ENCODE data around the gene LMNTD1. TPM values are rescaled to one million over a fixed set of nuclear protein-coding genes. Genes with fewer than 3 reads are reported as not detected.

Gene LMNTD1
- polyA plus RNA-seq, 4 donors, result 0.12 to 0.17 TPM; not detected in 2

DNA sequence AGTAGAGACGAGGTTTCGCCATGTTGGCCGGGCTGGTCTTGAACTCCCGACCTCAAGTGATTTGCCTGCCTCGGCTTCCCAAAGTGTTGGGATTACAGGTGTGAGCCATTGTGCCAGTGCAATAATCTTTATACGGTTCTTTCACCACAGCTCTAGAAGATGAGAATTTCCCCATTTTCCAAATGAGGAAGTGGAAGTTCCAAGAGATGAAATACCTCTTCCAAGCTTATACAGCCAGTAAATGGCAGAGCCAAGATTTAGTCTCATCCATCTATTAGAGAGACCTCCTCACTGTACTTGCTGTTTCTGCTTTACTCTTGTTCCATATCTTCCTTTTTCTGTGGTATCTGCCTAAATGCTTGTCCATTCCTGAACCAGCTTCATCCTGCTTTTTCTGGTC, 3.1 kb upstream of the LMNTD1 start:
- no peak for DNase-seq (ENCODE audit: low read depth in 4 of 4, low spot score in 3 of 4)

DNA sequence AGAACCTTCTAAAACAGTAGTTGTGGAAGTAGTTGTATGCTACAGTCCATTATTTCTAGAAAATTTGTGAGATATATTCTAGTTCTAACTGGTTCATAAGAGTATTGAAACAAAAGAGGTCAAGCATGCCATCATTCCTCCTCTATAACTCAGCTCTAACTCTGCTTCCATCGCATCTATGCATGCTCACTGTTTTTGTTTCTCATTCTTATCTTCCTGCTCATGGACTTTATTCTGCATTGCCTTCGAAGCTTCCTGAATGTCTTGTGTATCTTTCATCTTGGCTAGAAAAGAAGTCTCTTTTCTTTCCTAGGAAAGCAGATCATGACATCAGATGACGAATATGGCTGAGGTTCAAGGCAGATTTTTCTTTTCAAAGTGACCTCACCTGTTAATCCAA, 402 bp downstream of the LMNTD1 start:
- no peak for DNase-seq (ENCODE audit: low read depth in 4 of 4, low spot score in 3 of 4)

DNA sequence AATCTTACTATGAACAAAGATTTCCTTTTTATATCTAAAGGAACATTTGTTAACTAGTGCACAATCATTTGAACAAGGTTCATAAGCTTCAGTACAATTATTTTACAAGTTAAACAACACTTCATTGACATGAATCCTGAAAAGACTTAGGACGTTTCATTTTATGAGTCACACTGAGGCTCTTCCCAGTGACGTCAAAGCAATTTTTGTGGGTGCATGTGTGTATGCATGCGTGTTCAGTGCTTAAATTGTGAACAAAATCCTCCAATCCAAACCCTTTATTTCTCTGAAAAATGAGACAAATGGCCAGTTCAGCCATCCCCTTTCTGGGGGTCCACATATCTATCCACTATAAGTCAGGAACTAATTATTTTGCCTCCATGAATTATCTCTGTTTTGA, 2.9 kb downstream of the LMNTD1 start:
- DNase-seq (ENCODE audit: low read depth in 4 of 4, low spot score in 3 of 4), result no peak

DNA sequence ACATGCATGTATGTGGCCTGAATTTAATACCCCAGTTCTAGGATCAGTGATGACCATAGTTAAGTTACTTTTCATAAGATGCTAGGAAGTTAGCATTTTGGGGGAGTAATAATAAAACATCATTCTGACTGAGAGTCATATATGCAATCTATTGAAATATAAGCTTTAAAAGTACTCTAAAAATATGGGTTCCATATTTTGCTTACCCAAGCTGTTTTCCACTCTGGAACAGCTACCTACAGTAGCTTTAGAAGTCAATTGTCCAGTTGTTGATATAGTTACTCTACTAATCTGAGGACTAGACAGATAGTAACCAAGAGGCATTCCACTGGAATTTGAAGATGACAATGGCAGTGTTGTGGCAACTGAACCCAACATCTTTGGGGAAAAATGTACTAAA, 4.0 kb downstream of the LMNTD1 start:
- no peak for DNase-seq (ENCODE audit: low read depth in 4 of 4, low spot score in 3 of 4)

DNA sequence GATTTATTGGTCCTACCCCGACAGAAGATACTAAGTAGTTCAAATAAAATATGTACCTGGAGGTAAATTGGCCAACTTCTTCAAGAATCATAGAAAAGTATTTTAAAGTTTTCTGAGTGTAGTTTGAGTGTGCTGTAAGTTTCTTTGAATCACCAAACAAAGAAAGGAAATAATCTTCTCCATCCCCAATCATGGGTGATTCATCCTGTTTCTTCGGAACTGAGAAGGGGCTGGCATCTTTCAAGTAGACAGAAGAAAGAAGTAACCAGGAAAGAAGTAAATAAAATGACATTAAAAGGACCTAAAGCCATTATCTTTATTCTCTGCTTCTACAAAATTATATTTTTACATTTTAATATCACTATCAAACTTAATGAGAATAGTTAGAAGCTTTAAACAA, 6.8 kb downstream of the LMNTD1 start:
- DNase-seq (ENCODE audit: low read depth in 4 of 4, low spot score in 3 of 4), result no peak

DNA sequence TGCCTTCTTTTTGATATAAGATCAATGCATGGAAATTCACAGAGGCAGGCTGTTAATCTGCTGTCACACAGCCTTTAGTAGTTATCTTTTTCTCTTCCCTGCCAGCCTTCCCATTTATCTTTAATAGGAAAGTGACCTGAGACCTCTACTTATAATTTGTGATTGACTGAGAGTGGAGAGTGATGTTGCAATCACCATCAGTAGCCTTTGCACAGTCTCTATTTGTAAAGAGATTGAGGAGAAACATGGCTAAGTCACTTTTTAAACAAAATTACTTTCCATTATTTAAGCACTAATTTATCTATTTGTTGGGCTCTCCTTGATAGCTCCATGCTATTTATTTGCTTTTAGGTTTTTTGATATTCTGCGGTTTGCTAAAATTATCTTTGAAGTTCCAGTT, 19.9 kb downstream of the LMNTD1 start:
- DNase-seq (ENCODE audit: low read depth in 4 of 4, low spot score in 3 of 4), result no peak

DNA sequence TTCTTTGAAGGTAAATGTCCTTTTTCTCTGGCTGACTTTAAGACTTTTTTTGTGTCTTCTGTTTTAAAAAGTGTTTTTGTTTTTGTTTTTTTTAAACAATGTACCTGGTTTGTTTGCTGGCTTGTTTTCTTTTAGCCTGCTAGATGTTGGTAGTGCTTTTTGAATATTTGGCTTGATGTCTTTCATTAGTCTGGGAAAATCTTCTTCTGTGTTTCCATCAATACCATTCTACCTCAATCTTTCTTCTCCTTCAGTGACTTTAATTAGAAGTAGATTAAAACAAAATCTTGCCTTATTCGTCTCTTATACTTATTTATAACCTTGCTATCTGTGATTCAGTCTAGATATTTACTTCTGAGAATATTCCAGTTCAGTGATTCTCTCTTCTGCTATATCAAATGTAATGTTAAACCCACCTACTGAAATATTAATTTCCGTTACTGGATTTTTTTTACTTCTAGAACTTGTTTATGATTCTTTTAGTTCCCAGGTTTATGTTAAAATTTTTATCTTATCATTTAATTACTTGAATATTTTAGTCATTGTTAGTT, 21.5 kb downstream of the LMNTD1 start:
- DNase-seq (ENCODE audit: low read depth in 4 of 4, low spot score in 3 of 4), result no peak

DNA sequence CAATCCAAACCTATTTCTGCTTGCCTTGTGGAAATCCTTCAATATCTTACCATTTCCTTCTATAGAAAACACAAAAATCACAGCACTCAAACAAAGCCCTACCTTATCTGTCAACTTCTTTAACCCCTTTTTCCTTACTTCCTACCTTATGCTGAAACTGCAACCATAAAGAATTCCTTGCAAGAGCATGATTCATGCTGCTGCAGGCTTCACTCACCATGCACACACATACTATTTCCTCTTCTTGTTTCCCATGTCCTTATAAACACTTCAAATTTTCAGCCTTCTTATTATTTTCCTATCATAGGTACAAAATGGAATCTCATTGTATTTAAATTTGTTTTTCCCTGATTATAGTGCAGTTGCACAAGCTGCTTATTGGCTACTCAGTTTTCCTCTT, 23.3 kb downstream of the LMNTD1 start:
- no peak for DNase-seq (ENCODE audit: low read depth in 4 of 4, low spot score in 3 of 4)

DNA sequence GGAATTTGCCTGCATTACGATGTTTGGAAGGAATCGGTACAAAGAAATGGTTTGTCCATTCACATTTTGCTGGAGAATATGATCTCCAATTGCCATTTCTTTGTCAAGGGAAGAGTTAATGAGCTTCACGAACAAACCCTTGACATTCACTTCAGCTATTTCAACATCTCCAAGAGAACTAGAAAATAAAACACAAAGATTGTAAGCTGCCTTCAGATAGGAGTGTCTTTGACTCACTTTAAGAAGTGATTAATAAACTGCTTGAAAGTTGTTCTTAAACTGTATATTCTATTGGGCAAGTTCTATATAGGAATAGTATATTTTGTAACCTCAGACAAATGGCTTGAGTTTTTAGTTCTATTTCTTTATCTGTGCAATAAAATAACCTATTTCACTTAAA, 26.3 kb downstream of the LMNTD1 start:
- no peak for DNase-seq (ENCODE audit: low read depth in 4 of 4, low spot score in 3 of 4)

DNA sequence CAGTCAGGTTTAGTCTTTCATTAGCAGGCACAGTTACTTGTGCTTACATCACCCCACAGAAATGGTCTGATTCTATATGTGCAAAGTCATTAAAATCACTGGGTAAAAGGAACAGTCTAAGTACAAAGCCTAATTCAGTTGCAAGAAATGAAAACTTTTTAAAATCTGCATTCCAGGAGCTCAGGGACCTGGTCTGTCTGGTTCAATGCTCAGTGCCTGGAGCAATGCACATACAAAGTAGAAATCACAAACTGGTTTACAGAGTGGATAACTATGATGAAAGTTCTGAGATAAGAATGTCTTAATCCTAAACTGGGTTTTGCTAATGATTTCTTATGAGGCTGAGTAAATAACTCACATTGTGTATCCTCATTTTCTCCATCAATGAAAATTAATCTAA, 28.7 kb downstream of the LMNTD1 start:
- peak in 1 of 4 donors; percentile 28 for DNase-seq (ENCODE audit: low read depth in 4 of 4, low spot score in 3 of 4)

DNA sequence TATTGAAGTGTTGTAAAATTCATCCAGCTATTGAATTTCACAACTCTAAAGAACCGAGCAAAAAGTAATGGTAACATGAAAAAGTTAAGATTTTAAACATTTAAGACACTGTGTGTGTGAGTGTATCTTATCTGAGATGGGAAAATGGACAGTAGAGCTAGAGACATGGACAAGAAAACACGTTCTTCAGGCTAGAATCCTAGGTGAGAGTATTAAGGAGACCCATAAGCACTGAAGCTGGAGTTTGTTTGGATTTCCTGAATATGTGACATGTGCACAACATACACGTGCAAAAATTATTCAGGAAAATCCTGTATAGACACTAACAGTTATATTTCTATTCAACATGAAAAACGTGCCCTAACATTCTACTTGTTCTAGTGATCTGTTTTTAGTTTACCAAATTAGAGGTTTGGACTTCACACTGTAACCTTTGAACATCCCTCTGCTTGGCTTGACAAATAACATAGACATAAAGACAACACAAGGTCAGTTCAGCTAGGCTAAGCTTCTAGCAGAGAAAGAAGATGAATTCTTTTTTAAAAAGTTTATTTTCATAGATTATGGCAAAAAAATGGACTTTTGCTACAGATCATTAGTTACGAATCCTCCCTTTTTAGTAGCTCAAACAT, 31.3 kb downstream of the LMNTD1 start:
- no peak for DNase-seq (ENCODE audit: low read depth in 4 of 4, low spot score in 3 of 4)

DNA sequence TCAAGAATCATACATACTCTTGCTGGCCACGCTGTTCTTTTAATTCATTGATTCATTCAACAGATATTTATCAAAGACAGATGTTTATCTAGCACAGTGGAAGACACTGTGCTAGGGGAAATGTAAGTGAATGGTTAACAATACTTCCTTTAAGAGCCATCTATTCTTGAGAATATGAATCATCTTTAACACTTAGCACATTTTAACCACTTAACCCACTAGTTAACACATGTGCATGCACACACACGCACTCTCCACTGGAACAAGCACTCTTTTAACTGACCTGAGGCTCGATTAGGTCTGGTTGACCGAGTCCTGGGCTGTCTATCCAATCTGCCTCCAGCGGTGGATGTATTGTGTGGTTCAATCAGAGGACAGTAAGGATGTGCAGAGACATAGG, 34.6 kb downstream of the LMNTD1 start:
- DNase-seq (ENCODE audit: low read depth in 4 of 4, low spot score in 3 of 4), result no peak

DNA sequence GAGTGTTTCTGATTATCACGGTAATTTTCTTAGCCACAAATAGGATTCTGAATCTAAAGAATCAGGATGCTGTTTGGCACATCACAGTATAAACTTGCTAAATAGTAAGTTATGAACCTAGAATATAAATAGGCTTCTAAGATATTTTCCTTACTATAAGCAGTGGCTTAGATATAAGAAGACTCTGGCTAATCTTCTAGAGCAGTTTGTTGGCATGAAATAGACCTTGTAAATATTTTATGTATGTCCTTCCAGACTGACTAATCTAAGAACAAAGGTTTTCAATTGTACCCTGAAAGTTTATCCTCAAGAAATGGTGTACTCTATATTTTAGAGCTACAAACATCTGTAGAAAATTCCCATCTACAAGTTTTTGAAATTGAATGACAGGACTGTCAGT, 48.3 kb downstream of the LMNTD1 start:
- no peak for DNase-seq (ENCODE audit: low read depth in 4 of 4, low spot score in 3 of 4)

DNA sequence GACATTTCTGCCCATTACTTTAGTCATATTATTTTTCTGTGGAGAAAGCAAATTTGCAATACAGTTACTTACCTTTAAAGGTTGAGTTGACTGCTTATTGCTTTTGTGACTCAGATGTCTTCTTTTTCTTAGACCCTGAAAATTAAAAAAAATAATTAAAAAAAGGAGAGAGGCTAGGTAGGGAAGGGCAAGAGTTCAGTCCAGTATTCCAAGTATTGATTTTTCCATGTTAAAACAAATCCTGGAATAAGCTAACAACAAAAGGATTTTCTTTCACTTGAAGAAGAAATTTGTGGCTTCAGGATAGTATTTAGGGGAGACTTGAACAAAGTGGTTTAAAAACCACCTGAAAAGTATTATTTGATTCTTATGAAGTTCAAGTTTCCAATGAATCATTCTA, 49.4 kb downstream of the LMNTD1 start:
- no peak for DNase-seq (ENCODE audit: low read depth in 4 of 4, low spot score in 3 of 4)

DNA sequence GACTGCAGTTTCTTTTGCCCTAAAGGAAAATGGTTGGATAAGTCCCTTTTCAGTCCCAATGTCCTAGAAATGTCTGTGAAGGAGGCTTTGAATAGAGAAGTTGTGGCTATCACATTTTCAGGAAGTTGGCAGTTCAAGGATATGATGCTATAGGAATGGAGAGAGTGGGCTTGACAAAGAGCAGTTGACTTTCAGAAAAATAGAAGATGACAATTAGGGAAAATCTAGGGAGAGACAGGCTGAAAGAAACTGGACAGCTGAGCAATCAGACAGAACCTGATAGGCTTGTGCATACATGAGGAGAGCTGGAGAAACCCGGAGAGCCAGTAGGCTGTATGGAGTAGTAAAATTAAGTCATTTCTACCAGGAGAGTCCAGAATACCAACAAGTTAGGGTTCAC, 50.5 kb downstream of the LMNTD1 start:
- DNase-seq (ENCODE audit: low read depth in 4 of 4, low spot score in 3 of 4), result no peak

DNA sequence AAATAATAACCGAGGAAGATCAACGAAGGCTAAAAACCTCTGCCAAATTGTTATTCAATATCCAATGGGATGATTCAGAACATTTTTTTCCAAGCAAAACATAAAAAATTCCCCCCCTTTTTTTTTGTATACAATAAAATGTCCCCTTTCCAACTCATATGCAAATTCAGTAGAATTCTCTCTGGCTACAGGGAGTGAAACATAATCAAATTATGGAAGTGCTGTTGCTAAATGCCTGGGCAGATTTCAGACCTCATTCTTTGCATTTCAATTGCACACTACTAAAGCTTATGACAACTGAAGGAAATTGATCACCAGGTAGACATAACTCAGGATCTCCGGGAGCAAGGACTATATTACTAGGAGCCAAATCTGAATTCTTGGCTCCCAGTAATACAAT, 51.0 kb downstream of the LMNTD1 start:
- DNase-seq (ENCODE audit: low read depth in 4 of 4, low spot score in 3 of 4), result no peak

DNA sequence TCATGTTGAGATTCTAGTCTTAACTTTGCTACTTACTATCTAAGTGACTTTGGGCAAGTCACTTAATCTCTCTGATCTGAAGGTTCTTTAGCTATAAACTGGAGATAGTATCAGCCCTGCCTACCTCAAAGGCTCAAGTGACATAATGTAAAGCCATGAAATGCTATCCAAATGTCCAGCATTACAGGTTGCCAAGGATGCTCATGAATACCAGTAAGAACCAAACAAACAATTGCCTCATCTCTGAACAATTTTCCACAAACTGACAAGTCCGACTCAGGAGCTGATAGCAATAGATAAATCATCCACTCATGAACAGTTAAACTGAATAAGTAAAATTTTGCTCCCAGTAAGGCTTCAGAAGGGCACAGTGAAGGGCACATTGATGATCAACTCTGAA, 51.5 kb downstream of the LMNTD1 start:
- no peak for DNase-seq (ENCODE audit: low read depth in 4 of 4, low spot score in 3 of 4)

DNA sequence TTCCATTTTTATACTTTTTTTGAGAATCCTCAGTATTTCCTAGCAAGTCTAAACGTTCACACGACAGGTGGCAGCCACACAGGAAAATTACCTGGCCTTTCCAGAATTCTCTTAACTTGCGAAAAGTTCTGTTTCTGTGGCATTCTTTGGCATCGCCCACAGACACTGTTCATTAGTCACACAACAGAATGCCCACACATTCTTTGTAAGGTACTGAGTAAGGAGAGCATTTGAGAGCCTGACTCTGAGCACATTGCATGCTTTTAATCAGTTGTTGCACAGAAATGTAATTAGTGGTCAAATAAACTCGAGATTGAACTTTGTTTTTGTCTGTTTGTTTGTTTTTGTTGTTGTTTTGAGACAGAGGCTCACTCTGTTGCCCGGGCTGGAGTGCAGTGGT, 52.4 kb downstream of the LMNTD1 start:
- DNase-seq (ENCODE audit: low read depth in 4 of 4, low spot score in 3 of 4), result no peak

DNA sequence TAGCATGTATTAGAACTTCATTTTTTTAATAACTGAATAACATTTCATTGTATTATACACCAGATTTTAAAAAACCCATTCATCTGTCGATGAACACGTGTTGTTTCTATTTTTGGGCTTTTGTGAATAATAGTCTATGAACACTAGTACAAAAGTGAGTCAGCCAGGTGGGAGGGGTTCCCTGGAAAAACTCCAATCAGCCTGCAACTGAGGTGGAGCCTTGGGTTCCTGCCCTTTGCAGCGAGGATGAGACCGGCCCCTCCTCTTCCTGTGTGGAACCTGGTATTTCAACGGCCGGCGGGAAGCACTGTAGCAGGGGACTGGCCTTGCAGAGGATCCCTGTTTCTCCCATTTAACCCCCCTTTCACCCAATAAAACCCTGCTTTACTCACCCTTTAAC, 56.1 kb downstream of the LMNTD1 start:
- no peak for DNase-seq (ENCODE audit: low read depth in 4 of 4, low spot score in 3 of 4)

DNA sequence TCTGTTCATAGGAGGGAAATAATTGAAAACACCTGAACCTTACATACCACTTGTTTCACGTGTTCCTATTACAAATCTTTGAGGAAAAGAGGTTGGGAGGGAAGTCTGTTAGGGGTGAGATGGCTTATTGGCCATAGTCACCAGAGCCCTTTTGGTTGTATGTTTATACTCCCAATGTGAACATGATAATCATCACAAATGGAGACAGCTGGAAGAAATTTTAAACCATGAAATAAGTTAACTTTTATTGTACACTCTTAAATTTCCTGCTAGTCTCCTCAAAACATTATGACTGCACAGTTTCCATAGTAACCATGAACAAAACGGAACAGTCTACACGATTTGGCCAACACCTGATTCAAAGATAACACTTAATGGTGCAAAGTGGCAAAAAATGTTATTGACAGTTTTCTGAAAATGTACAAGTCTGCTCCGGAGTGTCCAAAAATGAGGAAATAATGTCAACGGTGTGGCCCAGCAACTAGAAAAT, 56.9 kb downstream of the LMNTD1 start:
- DNase-seq (ENCODE audit: low read depth in 4 of 4, low spot score in 3 of 4), result no peak

DNA sequence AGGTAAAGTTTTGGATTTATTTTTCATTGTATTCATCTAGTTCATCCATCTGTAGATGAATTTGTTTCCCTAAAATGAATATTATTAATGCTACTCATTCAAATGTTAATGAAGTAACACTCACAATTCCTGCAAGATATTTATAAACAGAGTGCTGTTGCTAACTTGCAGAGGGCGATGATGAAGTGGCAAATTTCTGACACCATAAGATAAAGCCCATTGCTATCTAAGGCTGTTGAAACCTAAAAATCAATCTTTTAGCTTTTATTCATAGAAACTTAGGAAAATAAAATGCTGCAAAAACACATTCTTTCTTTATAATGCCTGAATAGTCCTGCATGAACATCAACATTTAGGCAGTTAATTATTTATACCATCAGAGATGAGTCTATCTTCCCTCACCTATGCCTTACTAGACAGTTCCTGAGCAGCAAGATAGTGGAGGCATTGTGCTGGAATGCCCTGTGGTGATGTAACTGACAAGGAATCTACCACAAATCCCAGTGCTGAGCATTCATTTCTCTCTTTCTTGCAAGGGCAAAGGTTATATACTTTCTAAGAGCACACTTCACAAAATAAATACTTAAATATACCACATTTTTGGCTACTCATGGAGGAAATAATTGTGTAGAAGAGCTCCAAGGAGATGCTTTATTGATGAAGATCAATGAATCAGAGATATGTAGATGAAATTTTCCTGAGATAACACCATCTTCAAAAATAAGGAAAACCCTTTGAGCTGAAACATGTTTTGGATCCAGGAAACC, 57.6 kb downstream of the LMNTD1 start:
- DNase-seq (ENCODE audit: low read depth in 4 of 4, low spot score in 3 of 4), result no peak

DNA sequence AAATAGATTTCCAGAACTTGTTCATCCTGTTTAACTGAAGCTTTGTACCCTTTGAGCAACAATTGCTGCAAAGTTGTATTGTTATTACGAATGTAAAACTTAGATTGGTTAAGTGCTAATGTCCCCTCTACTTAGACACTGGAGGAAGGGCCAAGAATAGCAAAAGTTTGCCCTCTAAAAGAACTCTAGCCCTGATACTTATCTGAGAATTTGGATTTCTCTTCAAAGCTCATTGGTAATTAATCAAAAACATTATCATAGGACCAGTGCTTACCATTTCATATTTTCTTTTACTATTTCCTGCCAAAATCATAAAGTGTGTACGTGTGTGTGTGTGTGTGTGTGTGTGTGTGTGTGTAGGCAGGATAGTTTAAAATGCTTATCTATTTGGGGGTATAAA, 58.2 kb downstream of the LMNTD1 start:
- no peak for DNase-seq (ENCODE audit: low read depth in 4 of 4, low spot score in 3 of 4)
